Glutamatergic neuron (in vitro differentiated cells): ENCODE measurements around the gene PINLYP. TPM values are rescaled to one million over a fixed set of nuclear protein-coding genes. Genes with fewer than 3 reads are reported as not detected.

ENCODE experiments used
- DNase-seq: peaks from one replicate; pipeline ENCODE4 v3.0.0; 2022
- H3K27ac Mint-ChIP-seq: one replicate; pipeline ENCODE4 v1.8.0; 2020; ENCODE audit warnings: mild to moderate bottlenecking, mixed read lengths, inconsistent platforms; ENCODE audit not compliant: unreplicated experiment
- H3K27me3 Mint-ChIP-seq: one replicate; pipeline ENCODE4 v1.8.0; 2020; ENCODE audit warnings: mild to moderate bottlenecking, moderate library complexity, mixed read lengths, inconsistent platforms; ENCODE audit not compliant: unreplicated experiment
- H3K36me3 Mint-ChIP-seq: one replicate; pipeline ENCODE4 v1.8.0; 2020; ENCODE audit warnings: mild to moderate bottlenecking, mixed read lengths, inconsistent platforms; ENCODE audit not compliant: unreplicated experiment
- H3K4me1 Mint-ChIP-seq: one replicate; pipeline ENCODE4 v1.8.0; 2020; ENCODE audit warnings: mild to moderate bottlenecking, low read depth, mixed read lengths, inconsistent platforms; ENCODE audit not compliant: unreplicated experiment
- H3K4me3 Mint-ChIP-seq: one replicate; pipeline ENCODE4 v1.8.0; 2020; ENCODE audit warnings: mild to moderate bottlenecking, mixed read lengths, inconsistent platforms; ENCODE audit not compliant: unreplicated experiment
- H3K9me3 Mint-ChIP-seq: one replicate; pipeline ENCODE4 v1.8.0; 2020; ENCODE audit warnings: mild to moderate bottlenecking, moderate library complexity, mixed read lengths, inconsistent platforms; ENCODE audit not compliant: unreplicated experiment
- CTCF ChIP-seq: fragments of 200-600 bp; sonication (generic); IDR thresholded peaks from one replicate; pipeline ENCODE4 v1.5.0; 2021; ENCODE audit not compliant: partially characterized antibody, unreplicated experiment
- long read RNA-seq: library from polyadenylated mRNA; unstranded; transcript quantifications from one replicate; pipeline ENCODE4 v2.0.0, GENCODE V29; 2020; ENCODE audit not compliant: unreplicated experiment
- total RNA-seq: library from RNA; stranded (reverse); fragmentation: NEBNext Ultra II Directional; extraction: Animal tissue kit (Norgen Biotek cat#: 25700); gene quantifications from one replicate; pipeline ENCODE4 v1.2.1, GENCODE V29; 2021; ENCODE audit not compliant: unreplicated experiment

PINLYP gene
- total RNA-seq, result 0.96 TPM
- long read RNA-seq, partial matches to known transcripts, result 0 of 1 reads
- long read RNA-seq, other reads (novel, unspliced or antisense), result 1 of 1 reads

- DNase-seq, result peak; percentile 97
- H3K4me1 Mint-ChIP-seq, result peaks cover 14% of the 10 kb centered on the region
- peaks cover 5% of the 10 kb centered on the region for H3K27me3 Mint-ChIP-seq
- peak within 1 kb of the TSS; percentile 100 for H3K4me3 Mint-ChIP-seq
- H3K27ac Mint-ChIP-seq, result peak within 1 kb of the TSS; percentile 96
- no peak for TF ChIP-seq CTCF
- no peaks in the 10 kb centered on the region for H3K36me3 Mint-ChIP-seq
- peaks cover 17% of the 10 kb centered on the region for H3K9me3 Mint-ChIP-seq
Observed at GRCh38 chr19:43575156-43575950, at the start of gene PINLYP, which contains the start of gene XRCC1. Gene PINLYP (plus strand): TSS chr19:43575801. CDS start chr19:43577192, 1,391 bp downstream. Gene XRCC1 (minus strand): TSS chr19:43575527. CDS start chr19:43575458, 69 bp downstream.

GRCh38 chr19:43525836-43526771 is 49.5 kb upstream of the PINLYP start:
- Mint-ChIP-seq H3K9me3 (peaks cover 2% of the 10 kb centered on the region), H3K4me3 (peak overlapping the region; percentile 86), H3K27ac (peak overlapping the region; percentile 62), H3K36me3 (no peaks in the 10 kb centered on the region), H3K4me1 (peaks cover 3% of the 10 kb centered on the region), H3K27me3 (peaks cover 3% of the 10 kb centered on the region)
- no peak for TF ChIP-seq CTCF
- DNase-seq, result peak; percentile 36

GRCh38 chr19:43526884-43527859 is 48.4 kb upstream of the PINLYP start, which contains the start of gene ETHE1:
Gene ETHE1 (minus strand): TSS chr19:43527201. CDS start chr19:43527177, 24 bp downstream.
- H3K9me3 Mint-ChIP-seq, result peaks cover 2% of the 10 kb centered on the region
- H3K4me3 Mint-ChIP-seq, result peak within 1 kb of the TSS; percentile 86
- H3K4me1 Mint-ChIP-seq, result peaks cover 3% of the 10 kb centered on the region
- no peak for TF ChIP-seq CTCF
- H3K27me3 Mint-ChIP-seq, result peaks cover 3% of the 10 kb centered on the region
- peak; percentile 93 for DNase-seq
- H3K36me3 Mint-ChIP-seq, result no peaks in the 10 kb centered on the region
- H3K27ac Mint-ChIP-seq, result peak within 1 kb of the TSS; percentile 75

- DNase-seq, result no peak
- Mint-ChIP-seq H3K27me3 (peaks cover 3% of the 10 kb centered on the region), H3K4me3 (peak overlapping the region; percentile 20)
Observed at GRCh38 chr19:43527860-43528622, 47.6 kb upstream of the PINLYP start.

More at GRCh38 chr19:43527860-43528622, 47.6 kb upstream of the PINLYP start:
- Mint-ChIP-seq H3K4me1 (peaks cover 3% of the 10 kb centered on the region), H3K27ac (no peak overlapping the region), H3K36me3 (no peaks in the 10 kb centered on the region), H3K9me3 (peaks cover 3% of the 10 kb centered on the region)
- TF ChIP-seq CTCF, result no peak
